CD4-positive, CD25-positive, alpha-beta regulatory T cell (primary cell): ENCODE data around the gene ZNF630. TPM values are rescaled to one million over a fixed set of nuclear protein-coding genes. Genes with fewer than 3 reads are reported as not detected.
"Not testable (repeated sequence)": the region's sequence is repeated elsewhere in the genome, so short reads cannot be mapped to it uniquely, and the experiment has no call there.

Source experiments
- ATAC-seq, 2 donors: fragments of 150-1000 bp; cut with Tn5 transposase; one replicate each; pipeline ENCODE4 v1.10.0; 2021; ENCODE audit warnings: low read depth in 2 of 2, moderate number of reproducible peaks in 2 of 2, moderate library complexity in 1 of 2
- DNase-seq, 3 donors: peaks; one replicate each; pipeline versions ENCODE4 v3.0.0 to v3.0.0-alpha.2; 2012 to 2022; ENCODE audit warnings: mixed read lengths in 1 of 3
- H3K27ac ChIP-seq: one replicate; pipeline ENCODE4 v1.7.0; 2013; ENCODE audit warnings: mild to moderate bottlenecking, low read length; ENCODE audit not compliant: insufficient read depth, poor library complexity, severe bottlenecking
- H3K27me3 ChIP-seq: one replicate; pipeline ENCODE4 v1.7.0; 2013; ENCODE audit warnings: low read length; ENCODE audit not compliant: control insufficient read depth, insufficient read depth
- H3K36me3 ChIP-seq: one replicate; pipeline ENCODE4 v1.7.0; 2013; ENCODE audit warnings: mild to moderate bottlenecking, low read length, moderate library complexity; ENCODE audit not compliant: control insufficient read depth, insufficient read depth
- H3K4me1 ChIP-seq: 2 replicates; pipeline ENCODE4 v1.7.0; 2013; ENCODE audit warnings: mild to moderate bottlenecking, low read length; ENCODE audit not compliant: insufficient read depth, control insufficient read depth, poor library complexity, severe bottlenecking
- H3K4me3 ChIP-seq: one replicate; pipeline ENCODE4 v1.7.0; 2013; ENCODE audit warnings: low read depth, mild to moderate bottlenecking, low read length, moderate library complexity
- H3K9me3 ChIP-seq, 2 experiments: 1 replicate in 1 of 2; 2 replicates in 1 of 2; pipeline ENCODE4 v1.7.0; 2013; ENCODE audit warnings: low read length in 2 of 2, mild to moderate bottlenecking in 1 of 2, moderate library complexity in 1 of 2; ENCODE audit not compliant: control insufficient read depth in 2 of 2
- H3K27ac Mint-ChIP-seq, 3 donors: one replicate each; pipeline ENCODE4 v1.8.0; 2020 to 2022; ENCODE audit warnings: mild to moderate bottlenecking in 3 of 3, mixed read lengths in 3 of 3, moderate library complexity in 2 of 3
- H3K27me3 Mint-ChIP-seq: one replicate; pipeline ENCODE4 v1.8.0; 2022; ENCODE audit warnings: mild to moderate bottlenecking, mixed read lengths
- H3K36me3 Mint-ChIP-seq: one replicate; pipeline ENCODE4 v1.8.0; 2020; ENCODE audit warnings: mixed read lengths
- H3K4me1 Mint-ChIP-seq, 4 donors: one replicate each; pipeline ENCODE4 v1.8.0; 2020 to 2022; ENCODE audit warnings: mixed read lengths in 4 of 4, mild to moderate bottlenecking in 1 of 4
- H3K4me3 Mint-ChIP-seq, 4 donors: one replicate each; pipeline ENCODE4 v1.8.0; 2020 to 2022; ENCODE audit warnings: mild to moderate bottlenecking in 4 of 4, mixed read lengths in 4 of 4, moderate library complexity in 3 of 4
- H3K9me3 Mint-ChIP-seq, 7 donors: one replicate each; pipeline ENCODE4 v1.8.0; 2020 to 2022; ENCODE audit warnings: mixed read lengths in 7 of 7, mild to moderate bottlenecking in 3 of 7, moderate library complexity in 2 of 7
- polyA plus RNA-seq, 4 donors: library from polyadenylated mRNA; unstranded; fragments of 300-500 nt; fragmentation: Illumina TruSeq; gene quantifications; one replicate each; pipeline ENCODE4 v1.2.3, GENCODE V29; 2021
- total RNA-seq: library from RNA; stranded (reverse); gene quantifications from one replicate; pipeline ENCODE4 v1.2.3, GENCODE V29; 2022

The ZNF630 gene
- total and polyA plus RNA-seq, 5 donors from 2014 or later = 1.2 to 2.7 (median 1.7) TPM

GRCh38 chrX:48058621-48059295, 12.7 kb downstream of the ZNF630 start:
- peaks cover 33% of the 10 kb centered on the region for H3K36me3 Mint-ChIP-seq
- no peak for DNase-seq
- no peaks in the 10 kb centered on the region for H3K27me3 Mint-ChIP-seq
- Histone ChIP-seq H3K4me1 (no peaks in the 10 kb centered on the region), H3K27ac (no peak overlapping the region), H3K27me3 (no peaks in the 10 kb centered on the region), H3K36me3 (peaks cover 26% of the 10 kb centered on the region), H3K9me3 (peaks cover 15 to 25% of the 10 kb centered on the region in 2 experiments), H3K4me3 (no peak overlapping the region)
- H3K4me1 Mint-ChIP-seq = no peaks in the 10 kb centered on the region
- no peak for ATAC-seq
- H3K4me3 Mint-ChIP-seq = no peak overlapping the region
- H3K27ac Mint-ChIP-seq = no peak overlapping the region
- H3K9me3 Mint-ChIP-seq = peaks cover 0 to 23% (median 8%) of the 10 kb centered on the region in 7 donors

GRCh38 chrX:48046846-48047245, 24.6 kb downstream of the ZNF630 start:
- H3K4me1 ChIP-seq = no peaks in the 10 kb centered on the region
- H3K9me3 ChIP-seq = no peaks in the 10 kb centered on the region
- H3K9me3 Mint-ChIP-seq = peaks cover 0 to 1% (median 0%) of the 10 kb centered on the region in 7 donors
- DNase-seq = no peak
- no peaks in the 10 kb centered on the region for H3K36me3 ChIP-seq
- H3K36me3 Mint-ChIP-seq = peaks cover 4% of the 10 kb centered on the region
- H3K4me3 Mint-ChIP-seq = no peak overlapping the region
- no peaks in the 10 kb centered on the region for H3K4me1 Mint-ChIP-seq
- no peaks in the 10 kb centered on the region for H3K27me3 Mint-ChIP-seq
- no peaks in the 10 kb centered on the region for H3K27me3 ChIP-seq
- H3K27ac ChIP-seq = no peak overlapping the region
- ATAC-seq = no peak
- no peak overlapping the region for H3K4me3 ChIP-seq
- no peak overlapping the region for H3K27ac Mint-ChIP-seq

GRCh38 chrX:48045410-48046311, 25.8 kb downstream of the ZNF630 start:
- H3K27me3 ChIP-seq = no peaks in the 10 kb centered on the region
- DNase-seq (no peak), ATAC-seq (no peak)
- Mint-ChIP-seq H3K36me3 (peaks cover 4% of the 10 kb centered on the region), H3K4me1 (no peaks in the 10 kb centered on the region), H3K27ac (no peak overlapping the region), H3K4me3 (no peak overlapping the region), H3K27me3 (no peaks in the 10 kb centered on the region), H3K9me3 (peaks cover 0 to 1% (median 0%) of the 10 kb centered on the region in 7 donors)
- no peaks in the 10 kb centered on the region for H3K36me3 ChIP-seq
- H3K27ac ChIP-seq = no peak overlapping the region
- H3K4me1 ChIP-seq = no peaks in the 10 kb centered on the region
- no peaks in the 10 kb centered on the region for H3K9me3 ChIP-seq
- H3K4me3 ChIP-seq = no peak overlapping the region

- no peak overlapping the region for H3K4me3 Mint-ChIP-seq
- no peaks in the 10 kb centered on the region for H3K4me1 Mint-ChIP-seq
- no peaks in the 10 kb centered on the region for H3K27me3 Mint-ChIP-seq
- peaks cover 0 to 1% (median 0%) of the 10 kb centered on the region in 7 donors for H3K9me3 Mint-ChIP-seq
- Histone ChIP-seq H3K36me3 (no peaks in the 10 kb centered on the region), H3K27me3 (no peaks in the 10 kb centered on the region), H3K4me3 (no peak overlapping the region), H3K27ac (no peak overlapping the region), H3K4me1 (no peaks in the 10 kb centered on the region), H3K9me3 (no peaks in the 10 kb centered on the region)
- no peak for DNase-seq
- no peak overlapping the region for H3K27ac Mint-ChIP-seq
- no peak for ATAC-seq
- H3K36me3 Mint-ChIP-seq = peaks cover 4% of the 10 kb centered on the region
Measured at GRCh38 chrX:48043056-48043455, 28.4 kb downstream of the ZNF630 start.

GRCh38 chrX:48035891-48036290, 35.5 kb downstream of the ZNF630 start:
- Mint-ChIP-seq H3K27ac (no peak overlapping the region), H3K27me3 (no peaks in the 10 kb centered on the region), H3K9me3 (no peaks in the 10 kb centered on the region), H3K36me3 (no peaks in the 10 kb centered on the region), H3K4me1 (no peaks in the 10 kb centered on the region), H3K4me3 (no peak overlapping the region)
- H3K4me1 ChIP-seq = no peaks in the 10 kb centered on the region
- no peaks in the 10 kb centered on the region for H3K27me3 ChIP-seq
- H3K27ac ChIP-seq = no peak overlapping the region
- no peak for DNase-seq
- no peak for ATAC-seq
- H3K4me3 ChIP-seq = no peak overlapping the region
- no peaks in the 10 kb centered on the region for H3K36me3 ChIP-seq
- no peaks in the 10 kb centered on the region for H3K9me3 ChIP-seq

- H3K4me3 Mint-ChIP-seq, H3K27me3 ChIP-seq, H3K4me3 ChIP-seq, H3K36me3 ChIP-seq, DNase-seq, H3K9me3 Mint-ChIP-seq, H3K36me3 Mint-ChIP-seq, H3K4me1 Mint-ChIP-seq, H3K27ac ChIP-seq, H3K27ac Mint-ChIP-seq, ATAC-seq, H3K4me1 ChIP-seq, H3K9me3 ChIP-seq, H3K27me3 Mint-ChIP-seq: not testable (repeated sequence)
Measured at GRCh38 chrX:48030641-48031173, 40.7 kb downstream of the ZNF630 start.

GRCh38 chrX:48030237-48030636, 41.2 kb downstream of the ZNF630 start:
- DNase-seq (no peak), ATAC-seq (no peak)
- no peak overlapping the region for H3K4me3 Mint-ChIP-seq
- no peaks in the 10 kb centered on the region for H3K9me3 Mint-ChIP-seq
- Histone ChIP-seq H3K4me3 (no peak overlapping the region), H3K4me1 (no peaks in the 10 kb centered on the region), H3K9me3 (no peaks in the 10 kb centered on the region), H3K36me3 (no peaks in the 10 kb centered on the region), H3K27ac (no peak overlapping the region), H3K27me3 (no peaks in the 10 kb centered on the region)
- H3K4me1 Mint-ChIP-seq = peaks cover 0 to 10% (median 6%) of the 10 kb centered on the region in 4 donors
- no peak overlapping the region for H3K27ac Mint-ChIP-seq
- peaks cover 3% of the 10 kb centered on the region for H3K36me3 Mint-ChIP-seq
- no peaks in the 10 kb centered on the region for H3K27me3 Mint-ChIP-seq
